GM12878 (cell line): ENCODE data around the gene POC5. TPM values are rescaled to one million over a fixed set of nuclear protein-coding genes. Genes with fewer than 3 reads are reported as not detected.

ENCODE experiments used
- ATAC-seq: fragments of 200-7000 bp; cut with Tn5 transposase; 3 replicates; pipeline ENCODE4 v1.9.1; 2020; ENCODE audit warnings: mild to moderate bottlenecking, moderate library complexity
- BruUV-seq: library from RNA; stranded (reverse); fragments of 400-500 nt; replicated peaks from 2 replicates; lab custom pipeline; 2021; lab: Mats Ljungman, UMichigan
- CTCF ChIA-PET: fragments of 300-600 bp; sonication (Branson Sonifier 250); formaldehyde crosslinking; extraction: SDS; loops from one replicate; lab custom pipeline; 2021; ENCODE audit warnings: inconsistent platforms; lab: Yijun Ruan, JAX
- POLR2A ChIA-PET: fragments of 350-600 bp; formaldehyde crosslinking; extraction: SDS; loops from one replicate; lab custom pipeline; 2021; ENCODE audit warnings: inconsistent platforms; lab: Charles Lee
- RAD21 ChIA-PET: fragments of 300-600 bp; sonication (Branson Sonifier 250); formaldehyde crosslinking; loops from one replicate; lab custom pipeline; 2023; ENCODE audit warnings: antibody characterized with exemption; ENCODE audit not compliant: unreplicated experiment; lab: Charles Lee
- SMC1A ChIA-PET: fragments of 300-600 bp; sonication (Branson Sonifier 250); formaldehyde crosslinking; loops from one replicate; lab custom pipeline; 2023; ENCODE audit not compliant: unreplicated experiment, uncharacterized antibody; lab: Charles Lee
- DNase-seq: peaks from one replicate; pipeline ENCODE4 v3.0.0-alpha.2; 2011; ENCODE audit warnings: low read depth, low spot score
- FAIRE-seq: peaks from 3 replicates; lab custom pipeline; 2011; peaks lifted over from hg19 to GRCh38; lab: Jason Lieb, UNC
- H2AFZ ChIP-seq: 2 replicates; pipeline ENCODE4 v1.6.0; 2011; ENCODE audit warnings: low read depth, low read length, control low read depth; ENCODE audit not compliant: control insufficient read depth
- H3K27ac ChIP-seq: 2 replicates; pipeline ENCODE4 v1.5.1; 2011; ENCODE audit warnings: control low read depth; ENCODE audit not compliant: control insufficient read depth, insufficient read depth
- H3K27me3 ChIP-seq, 2 experiments: replicated peaks in 1 of 2; 2 replicates each; pipeline versions ENCODE4 v1.6.0 to v1.6.1; 2011; ENCODE audit warnings: low read length in 1 of 2; ENCODE audit not compliant: control insufficient read depth in 2 of 2, insufficient read depth in 2 of 2
- H3K36me3 ChIP-seq, 2 experiments: 2 replicates each; pipeline ENCODE4 v1.5.1; 2011; ENCODE audit warnings: low read length in 1 of 2; ENCODE audit not compliant: control insufficient read depth in 2 of 2, insufficient read depth in 2 of 2
- H3K4me1 ChIP-seq: 2 replicates; pipeline ENCODE4 v1.6.1; 2011; ENCODE audit warnings: mild to moderate bottlenecking, low read length, moderate library complexity, mixed read lengths; ENCODE audit not compliant: control insufficient read depth, insufficient read depth
- H3K4me2 ChIP-seq: 2 replicates; pipeline ENCODE4 v1.6.0; 2011; ENCODE audit warnings: control low read depth; ENCODE audit not compliant: control insufficient read depth, insufficient read depth
- H3K4me3 ChIP-seq: fragments of 200-600 bp; sonication (generic); 2 replicates; pipeline ENCODE4 v1.5.1; 2016
- H3K79me2 ChIP-seq: 2 replicates; pipeline ENCODE4 v1.6.0; 2011; ENCODE audit warnings: low read length; ENCODE audit not compliant: control insufficient read depth, insufficient read depth
- H3K9ac ChIP-seq: 2 replicates; pipeline ENCODE4 v1.8.0; 2011; ENCODE audit warnings: low read length, control low read depth, mixed read lengths; ENCODE audit not compliant: control insufficient read depth, insufficient read depth
- H3K9me3 ChIP-seq: replicated peaks from 3 replicates; pipeline ENCODE4 v1.5.1; 2011; ENCODE audit warnings: mild to moderate bottlenecking, low read length; ENCODE audit not compliant: control insufficient read depth, insufficient read depth
- H4K20me1 ChIP-seq: 2 replicates; pipeline ENCODE4 v1.6.0; 2011; ENCODE audit not compliant: control insufficient read depth, insufficient read depth
- BACH1 ChIP-seq: fragments of 450-650 bp; IDR thresholded peaks from 2 replicates; pipeline ENCODE4 v1.6.1; 2017; ENCODE audit warnings: mild to moderate bottlenecking, borderline replicate concordance
- CBFB ChIP-seq: IDR thresholded peaks from 2 replicates; pipeline ENCODE4 v1.6.1; 2016; ENCODE audit warnings: antibody characterized with exemption, low read depth
- DPF2 ChIP-seq: fragments of 450-650 bp; IDR thresholded peaks from 2 replicates; pipeline ENCODE4 v1.6.1; 2017; ENCODE audit warnings: mild to moderate bottlenecking
- FOS ChIP-seq: IDR thresholded peaks from 3 replicates; pipeline ENCODE4 v1.6.1; 2011; ENCODE audit warnings: borderline replicate concordance; ENCODE audit not compliant: insufficient read length; ENCODE audit errors: extremely low read depth
- MTA3 ChIP-seq: IDR thresholded peaks from 2 replicates; pipeline ENCODE4 v1.6.1; 2012; ENCODE audit warnings: low read length, inconsistent platforms, borderline replicate concordance
- ZBTB33 ChIP-seq: fragments of 450-650 bp; IDR thresholded peaks from 2 replicates; pipeline ENCODE4 v1.6.1; 2017; ENCODE audit warnings: mild to moderate bottlenecking
- WGBS: methylation state at CpG from one replicate; pipeline ENCODE4 v1.1.6; 2016; ENCODE audit warnings: low lambda C conversion rate; ENCODE audit not compliant: insufficient replicate concordance, insufficient coverage; ENCODE audit errors: missing lambda C conversion rate; 5-methylcytosine and 5-hydroxymethylcytosine counted together
- in situ Hi-C: fragments of 300-500 bp; cut with MboI; formaldehyde crosslinking; loops from 9 replicates; pipeline ENCODE4 v1.14.3; 2018; ENCODE audit warnings: mixed read lengths
- intact Hi-C: fragments of 100-400 bp; cut with micrococcal nuclease; formaldehyde crosslinking; loops from one replicate; pipeline ENCODE4 v1.14.2; 2022; ENCODE audit not compliant: unreplicated experiment
- polyA plus RNA-seq, 11 experiments: library from polyadenylated mRNA; depleted of rRNA in 4 of 11; unstranded in 6 of 11; stranded (reverse) in 5 of 11; fragments of >200 nt; fragmentation: Nextera tagmentation in 4 of 11; fragmentation: Illumina TruSeq in 1 of 11; extraction: Ambion mirVana in 4 of 11; extraction: Trizol in 1 of 11; gene quantifications; 1 replicate in 1 of 11; 2 replicates in 10 of 11; pipeline versions ENCODE4 v1.2.1 to v1.2.3, GENCODE V29; 2011 to 2016; ENCODE audit warnings: inconsistent platforms in 2 of 11, missing spikeins in 2 of 11, low read depth in 1 of 11
- total RNA-seq, 4 experiments: library from RNA; depleted of rRNA in 3 of 4; stranded (reverse); fragments of >200 nt in 3 of 4; fragmentation: Illumina TruSeq in 1 of 4; extraction: Trizol in 1 of 4; gene quantifications; 2 replicates each; pipeline versions ENCODE4 v1.2.1 to v1.2.3, GENCODE V29; 2013 to 2021

Gene POC5
- total and polyA plus RNA-seq, 10 of the 15 experiments (the other 5 are each of a cell fraction or from before 2014, with no cell fraction given), result 13.1 to 25.6 (median 21.8) TPM

DNA sequence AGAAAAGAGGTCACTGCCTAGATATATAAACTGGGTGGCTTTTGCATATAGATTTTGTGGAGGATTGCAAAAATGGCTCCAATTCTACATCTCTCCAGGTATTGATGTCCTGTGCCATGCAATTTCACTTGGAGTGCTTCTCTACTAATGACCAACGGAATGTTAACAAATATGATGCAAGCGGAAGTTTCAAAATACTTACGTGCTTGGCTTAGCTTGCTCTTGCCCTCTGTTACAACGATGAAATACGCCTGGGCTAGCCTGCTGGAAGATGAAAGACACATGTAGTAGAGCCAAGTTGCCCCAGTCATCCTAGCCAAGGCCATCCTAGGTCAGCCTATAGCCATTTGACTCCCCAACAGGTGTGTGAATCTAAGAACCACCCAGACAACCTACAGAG lies 3.6 kb upstream of the POC5 start:
- no peak overlapping the region for H3K27ac ChIP-seq
- 92% methylated on average over 5 of the region's 5 CpGs for WGBS
- H3K4me3 ChIP-seq, result no peak overlapping the region
- BruUV-seq, result no TSS peak
- FAIRE-seq, result no peak
- no peaks in the 10 kb centered on the region for H4K20me1 ChIP-seq
- in situ Hi-C loops, result no loop called here
- no peak overlapping the region for H3K9ac ChIP-seq
- H3K9me3 ChIP-seq, result no peaks in the 10 kb centered on the region; the same call in 2 of the 3 replicates
- CTCF ChIA-PET, result no interaction called here
- POLR2A ChIA-PET, result no interaction called here
- intact Hi-C loops, result no loop called here
- no peak overlapping the region for H3K4me2 ChIP-seq
- no peak for DNase-seq
- peaks cover 12% of the 10 kb centered on the region for H3K79me2 ChIP-seq
- no peak overlapping the region for H2AFZ ChIP-seq
- H3K36me3 ChIP-seq, result no peaks in the 10 kb centered on the region
- RAD21 ChIA-PET, result no interaction called here
- ATAC-seq, result no peak
- no peaks in the 10 kb centered on the region for H3K4me1 ChIP-seq
- no peak for TF ChIP-seq ZBTB33
- TF ChIP-seq, all 136 proteins: peak for 0
- SMC1A ChIA-PET, result no interaction called here
- H3K27me3 ChIP-seq, result no peaks in the 10 kb centered on the region; a peak in 1 of 4 replicates

- POLR2A ChIA-PET, result interaction anchor here (1.0 to 1.8 kb wide), 2 partner anchors 10 to 380 kb away, joined by 4 to 8 read pairs; partner anchors contain the start of gene HMGCR
- CTCF ChIA-PET, result interaction anchor here (1.1 kb wide), 1 partner anchor 19 kb away, joined by 3 read pairs; no protein-coding TSS in a partner anchor
- intact Hi-C loops, result loop anchor here (5.0 kb wide), 2 partner anchors 131 to 541 kb away; no protein-coding TSS in a partner anchor
- Histone ChIP-seq H4K20me1 (no peaks in the 10 kb centered on the region), H3K4me2 (peak overlapping the region; percentile 68), H3K36me3 (peaks cover 2 to 3% of the 10 kb centered on the region in 2 experiments; a peak in 1 of 4 replicates), H3K27ac (peak overlapping the region; percentile 98), H3K9me3 (no peaks in the 10 kb centered on the region), H3K9ac (peak overlapping the region; percentile 95), H3K27me3 (no peaks in the 10 kb centered on the region), H2AFZ (peak overlapping the region; percentile 93), H3K4me3 (peak overlapping the region; percentile 96), H3K79me2 (peaks cover 41% of the 10 kb centered on the region), H3K4me1 (no peaks in the 10 kb centered on the region)
- ATAC-seq (peak; percentile 43), FAIRE-seq (no peak), DNase-seq (no peak)
- TF ChIP-seq DPF2 (0 out of 2 replicates have a peak, but pooled peaks have one; percentile 14), BACH1 (no peak), FOS (no peak), MTA3 (0 out of 2 replicates have a peak, but pooled peaks have one; percentile 38), CBFB (no peak)
- RAD21 ChIA-PET, result interaction anchor here (0.6 to 1.4 kb wide), 2 partner anchors 480 to 922 kb away, joined by 3 to 4 read pairs; no protein-coding TSS in a partner anchor
- in situ Hi-C loops, result no loop called here
- BruUV-seq, result TSS peak; percentile 76
- WGBS, result under 1% methylated on average over 7 of the region's 7 CpGs
- SMC1A ChIA-PET, result interaction anchor here (1.0 to 1.8 kb wide), 4 partner anchors 9 to 459 kb away, joined by 3 to 5 read pairs (median 4); no protein-coding TSS in a partner anchor
Observed at GRCh38 chr5:75716715-75717081, 539 bp downstream of the POC5 start.
